HEK293 (cell line): ENCODE data around the gene GPR39.

Experiments
- SALL2 ChIP-seq: fragments of 450-650 bp; formaldehyde crosslinking; IDR thresholded peaks from 2 replicates; pipeline ENCODE4 v1.5.0; 2017; ENCODE audit warnings: missing biosample characterization, mild to moderate bottlenecking, missing genetic modification characterization, borderline replicate concordance
- YY1 ChIP-seq: fragments of 450-650 bp; formaldehyde crosslinking; IDR thresholded peaks from 2 replicates; pipeline ENCODE4 v1.5.1; 2018; ENCODE audit warnings: missing biosample characterization, missing genetic modification characterization
- ZBTB1 ChIP-seq: fragments of 450-650 bp; formaldehyde crosslinking; IDR thresholded peaks from 2 replicates; pipeline ENCODE4 v1.5.1; 2016; ENCODE audit warnings: missing biosample characterization, missing genetic modification characterization
- ZBTB26 ChIP-seq: fragments of 450-650 bp; formaldehyde crosslinking; optimal IDR thresholded peaks from 2 replicates; pipeline ENCODE3; 2016; ENCODE audit warnings: missing biosample characterization, mild to moderate bottlenecking, missing genetic modification characterization
- ZNF274 ChIP-seq, 2 experiments: fragments of 200-500 bp in 1 of 2; fragments of 450-650 bp in 1 of 2; sonication (Bioruptor generic) in 1 of 2; formaldehyde crosslinking in 1 of 2; IDR thresholded peaks; 2 replicates each; pipeline versions ENCODE4 v1.5.1 to v1.6.1; 2014 to 2016; ENCODE audit warnings: borderline replicate concordance in 1 of 2, inconsistent platforms in 1 of 2, low read length in 1 of 2, missing biosample characterization in 1 of 2, missing genetic modification characterization in 1 of 2
- ZNF37A ChIP-seq: fragments of 450-650 bp; IDR thresholded peaks from 2 replicates; pipeline ENCODE4 v1.5.1; 2018; ENCODE audit warnings: missing biosample characterization, missing genetic modification characterization
- ZNF501 ChIP-seq: fragments of 450-650 bp; formaldehyde crosslinking; IDR thresholded peaks from 2 replicates; pipeline ENCODE4 v1.5.1; 2016; ENCODE audit warnings: missing biosample characterization, missing genetic modification characterization
- ZNF571 ChIP-seq: fragments of 450-650 bp; formaldehyde crosslinking; IDR thresholded peaks from 2 replicates; pipeline ENCODE4 v1.5.0; 2017; ENCODE audit warnings: missing biosample characterization, missing genetic modification characterization
- ZNF585B ChIP-seq: fragments of 450-650 bp; formaldehyde crosslinking; IDR thresholded peaks from 2 replicates; pipeline ENCODE4 v1.5.1; 2016; ENCODE audit warnings: missing biosample characterization, missing genetic modification characterization
- ZSCAN23 ChIP-seq: fragments of 450-650 bp; formaldehyde crosslinking; IDR thresholded peaks from 2 replicates; pipeline ENCODE4 v1.5.1; 2016; ENCODE audit warnings: missing biosample characterization, missing genetic modification characterization
- TF ChIP-seq, protein P1 (sequence below): fragments of 450-650 bp; formaldehyde crosslinking; IDR thresholded peaks from 2 replicates; pipeline ENCODE4 v1.5.1; 2016; ENCODE audit warnings: missing biosample characterization, missing genetic modification characterization

GRCh38 chr2:132566379-132566778 lies 149.8 kb downstream of the GPR39 start:
- TF ChIP-seq, protein P1, sequence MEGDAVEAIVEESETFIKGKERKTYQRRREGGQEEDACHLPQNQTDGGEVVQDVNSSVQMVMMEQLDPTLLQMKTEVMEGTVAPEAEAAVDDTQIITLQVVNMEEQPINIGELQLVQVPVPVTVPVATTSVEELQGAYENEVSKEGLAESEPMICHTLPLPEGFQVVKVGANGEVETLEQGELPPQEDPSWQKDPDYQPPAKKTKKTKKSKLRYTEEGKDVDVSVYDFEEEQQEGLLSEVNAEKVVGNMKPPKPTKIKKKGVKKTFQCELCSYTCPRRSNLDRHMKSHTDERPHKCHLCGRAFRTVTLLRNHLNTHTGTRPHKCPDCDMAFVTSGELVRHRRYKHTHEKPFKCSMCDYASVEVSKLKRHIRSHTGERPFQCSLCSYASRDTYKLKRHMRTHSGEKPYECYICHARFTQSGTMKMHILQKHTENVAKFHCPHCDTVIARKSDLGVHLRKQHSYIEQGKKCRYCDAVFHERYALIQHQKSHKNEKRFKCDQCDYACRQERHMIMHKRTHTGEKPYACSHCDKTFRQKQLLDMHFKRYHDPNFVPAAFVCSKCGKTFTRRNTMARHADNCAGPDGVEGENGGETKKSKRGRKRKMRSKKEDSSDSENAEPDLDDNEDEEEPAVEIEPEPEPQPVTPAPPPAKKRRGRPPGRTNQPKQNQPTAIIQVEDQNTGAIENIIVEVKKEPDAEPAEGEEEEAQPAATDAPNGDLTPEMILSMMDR (tag by site-specific recombination) = no peak
- TF ChIP-seq SALL2 (tag by site-specific recombination) (no peak), ZSCAN23 (tag by site-specific recombination) (no peak), ZBTB1 (tag by site-specific recombination) (no peak), ZNF274 (IDR thresholded peaks at IDR 0.05; ENCODE audit: low read length) (no peak), ZNF274 (tag by site-specific recombination; IDR thresholded peaks at IDR 0.05; ENCODE audit: borderline replicate concordance) (no peak), ZNF501 (tag by site-specific recombination) (no peak), ZNF37A (tag by site-specific recombination) (no peak), ZNF571 (tag by site-specific recombination) (no peak), ZNF585B (tag by site-specific recombination) (no peak), ZBTB26 (no peak), YY1 (no peak)
